Adrenal gland (tissue), 12 donors: Measurements from ENCODE around the gene KRT12. TPM values are rescaled to one million over a fixed set of nuclear protein-coding genes. Genes with fewer than 3 reads are reported as not detected.

Source experiments
- DNase-seq, 7 donors: peaks; one replicate each; pipeline ENCODE4 v3.0.0-alpha.2; 2019 to 2020
- H3K27ac ChIP-seq, 5 donors: fragments of 200-600 bp; sonication (generic) in 4 of 5; 1 replicate in 3 of 5; 2 replicates in 2 of 5; pipeline versions ENCODE4 v1.5.1 to v1.8.0; 2016 to 2020; ENCODE audit warnings: mild to moderate bottlenecking in 1 of 5
- H3K27me3 ChIP-seq: fragments of 200-600 bp; 2 replicates; pipeline ENCODE4 v1.8.0; 2021
- H3K36me3 ChIP-seq, 2 donors: fragments of 200-600 bp; replicated peaks in 1 of 2; 1 replicate in 1 of 2; 2 replicates in 1 of 2; pipeline versions ENCODE4 v1.5.1 to v1.8.0; 2018 to 2022
- H3K4me1 ChIP-seq, 2 donors: fragments of 200-600 bp; replicated peaks in 1 of 2; 1 replicate in 1 of 2; 2 replicates in 1 of 2; pipeline versions ENCODE4 v1.5.1 to v1.8.0; 2018 to 2021
- H3K4me3 ChIP-seq, 4 donors: fragments of 200-600 bp; sonication (generic) in 3 of 4; one replicate each; pipeline ENCODE4 v1.5.1; 2016 to 2018
- H3K9me3 ChIP-seq, 3 donors: fragments of 200-600 bp; sonication (generic) in 1 of 3; replicated peaks in 1 of 3; 1 replicate in 2 of 3; 2 replicates in 1 of 3; pipeline versions ENCODE4 v1.5.1 to v1.8.0; 2016 to 2021
- CTCF ChIP-seq, 6 experiments: fragments of 450-650 bp in 4 of 6; fragments of 200-600 bp in 2 of 6; sonication (generic) in 1 of 6; IDR thresholded peaks; 1 replicate in 5 of 6; 2 replicates in 1 of 6; pipeline versions ENCODE4 v1.5.1 to v1.8.0; 2016 to 2021; ENCODE audit warnings: antibody characterized with exemption in 6 of 6, mild to moderate bottlenecking in 2 of 6, moderate library complexity in 1 of 6
- POLR2A ChIP-seq, 2 donors: fragments of 450-650 bp; IDR thresholded peaks; one replicate each; pipeline ENCODE4 v1.6.1; 2017; ENCODE audit warnings: antibody characterized with exemption in 2 of 2, mild to moderate bottlenecking in 2 of 2, moderate library complexity in 1 of 2
- WGBS, 4 donors: extraction: QIAGEN DNeasy Blood & Tissue Kit in 2 of 4; methylation state at CpG; one replicate each; pipeline versions ENCODE4 v1.1.5 to v1.1.7; 2013 to 2017; 5-methylcytosine and 5-hydroxymethylcytosine counted together
- intact Hi-C, 2 donors: fragments of 100-400 bp; cut with DNase I; formaldehyde crosslinking; loops; one replicate each; pipeline versions ENCODE4 v1.14.1 to v1.15.0; 2022 to 2023
- polyA plus RNA-seq, 3 donors: library from polyadenylated mRNA; stranded (reverse); fragments of 200-250 nt in 2 of 3; fragments of 350-450 nt in 1 of 3; fragmentation: Illumina TruSeq in 1 of 3; extraction: RNeasy Lipid Tissue Mini Kit (QIAGEN cat#74804) in 1 of 3; gene quantifications; one replicate each; pipeline ENCODE4 v1.2.3, GENCODE V29; 2013 to 2014
- total RNA-seq, 9 donors: library from RNA; depleted of rRNA in 4 of 9; stranded (reverse); fragments of >200 nt in 4 of 9; fragments of 120-200 nt in 1 of 9; fragmentation: NEBNext Ultra II Directional in 1 of 9; extraction: Animal tissue kit (Norgen Biotek cat#: 25700) in 1 of 9; gene quantifications; one replicate each; pipeline versions ENCODE4 v1.1.0 to v1.2.4, GENCODE V29; 2013 to 2023
- donor health status: healthy with polysubstance abuse.
- donor health status: Bipolar disorder and iron deficiency.
- donor health status: DM: yes; HTN: yes; CAD: no.
- donor health status: DM: no; HTN: no; CAD: no.
- donor health status: DM: no; HTN: no; CAD: no.
- donor health status: DM: yes; HTN: yes; CAD: no.

Gene KRT12
- total and polyA plus RNA-seq, 12 donors, result not detected

- H3K4me1 ChIP-seq, result no peaks in the 10 kb centered on the region
- intact Hi-C loops, result no loop called here
- H3K27ac ChIP-seq, result no peak overlapping the region
- peaks cover 0 to 7% of the 10 kb centered on the region in 2 donors for H3K36me3 ChIP-seq
- TF ChIP-seq POLR2A (IDR thresholded peaks at IDR 0.05) (no peak), CTCF (IDR thresholded peaks at IDR 0.05) (no peak)
- no peak overlapping the region for H3K4me3 ChIP-seq
- DNase-seq, result no peak
- no peaks in the 10 kb centered on the region for H3K9me3 ChIP-seq
- H3K27me3 ChIP-seq, result no peaks in the 10 kb centered on the region
- WGBS, 4 donors, result 82 to 91% (median 88%) methylated on average over 3 of the region's 3 CpGs
Measured at GRCh38 chr17:40832840-40833239, 34.2 kb downstream of the KRT12 start.

GRCh38 chr17:40830085-40830776 is 36.8 kb downstream of the KRT12 start:
- no peak for TF ChIP-seq CTCF (IDR thresholded peaks at IDR 0.05)
- TF ChIP-seq POLR2A (IDR thresholded peaks at IDR 0.05), result no peak
- DNase-seq, result no peak
- H3K4me3 ChIP-seq, result no peak overlapping the region
- 91 to 94% (median 94%) methylated on average over 2 of the region's 2 CpGs for WGBS, 4 donors
- no peak overlapping the region for H3K27ac ChIP-seq
- no peaks in the 10 kb centered on the region for H3K27me3 ChIP-seq
- no peaks in the 10 kb centered on the region for H3K9me3 ChIP-seq
- intact Hi-C loops, result no loop called here
- peaks cover 0 to 7% of the 10 kb centered on the region in 2 donors for H3K36me3 ChIP-seq
- no peaks in the 10 kb centered on the region for H3K4me1 ChIP-seq

- H3K4me3 ChIP-seq, result no peak overlapping the region
- no peak for DNase-seq
- no peaks in the 10 kb centered on the region for H3K27me3 ChIP-seq
- 74 to 87% (median 76%) methylated on average over 4 of the region's 4 CpGs for WGBS, 4 donors
- H3K27ac ChIP-seq, result peak overlapping the region in 2 of 5 donors; percentile 9 to 69
- H3K9me3 ChIP-seq, result no peaks in the 10 kb centered on the region
- H3K36me3 ChIP-seq, result no peaks in the 10 kb centered on the region
- no peak for TF ChIP-seq POLR2A (IDR thresholded peaks at IDR 0.05)
- TF ChIP-seq CTCF (IDR thresholded peaks at IDR 0.05), result no peak
- intact Hi-C loops, result no loop called here
- H3K4me1 ChIP-seq, result no peaks in the 10 kb centered on the region
Measured at GRCh38 chr17:40828454-40829044, 38.5 kb downstream of the KRT12 start.

- Histone ChIP-seq H3K36me3 (no peaks in the 10 kb centered on the region), H3K4me3 (no peak overlapping the region), H3K4me1 (no peaks in the 10 kb centered on the region), H3K27me3 (no peaks in the 10 kb centered on the region), H3K9me3 (no peaks in the 10 kb centered on the region), H3K27ac (peak overlapping the region in 3 of 5 donors; percentile 2 to 69 (median 9))
- 70 to 83% (median 77%) methylated on average over 7 of the region's 7 CpGs for WGBS, 4 donors
- DNase-seq, result no peak
- TF ChIP-seq POLR2A (IDR thresholded peaks at IDR 0.05) (no peak), CTCF (IDR thresholded peaks at IDR 0.05) (no peak)
- intact Hi-C loops, result no loop called here
Measured at GRCh38 chr17:40827746-40828453, 39.1 kb downstream of the KRT12 start.
